Chondrocyte (in vitro differentiated cells): Measurements from ENCODE around the gene YTHDF1. TPM values are rescaled to one million over a fixed set of nuclear protein-coding genes. Genes with fewer than 3 reads are reported as not detected.
"Not testable (repeated sequence)": the region's sequence is repeated elsewhere in the genome, so short reads cannot be mapped to it uniquely, and the experiment has no call there.

ENCODE experiments used
- DNase-seq: peaks from one replicate; pipeline ENCODE4 v3.0.0; 2021; ENCODE audit warnings: mixed read lengths, low spot score
- H3K27ac Mint-ChIP-seq: one replicate; pipeline ENCODE4 v1.8.0; 2021; ENCODE audit warnings: mild to moderate bottlenecking, moderate library complexity, mixed read lengths; ENCODE audit not compliant: unreplicated experiment
- H3K27me3 Mint-ChIP-seq: 2 replicates; pipeline ENCODE4 v1.8.0; 2021; ENCODE audit warnings: low read depth, mixed read lengths
- H3K36me3 Mint-ChIP-seq: 2 replicates; pipeline ENCODE4 v1.8.0; 2021; ENCODE audit warnings: low read depth, mixed read lengths
- H3K4me1 Mint-ChIP-seq: 2 replicates; pipeline ENCODE4 v1.8.0; 2021; ENCODE audit warnings: low read depth, mild to moderate bottlenecking, mixed read lengths
- H3K4me3 Mint-ChIP-seq: one replicate; pipeline ENCODE4 v1.8.0; 2021; ENCODE audit warnings: mild to moderate bottlenecking, moderate library complexity, mixed read lengths; ENCODE audit not compliant: unreplicated experiment
- H3K9me3 Mint-ChIP-seq: 2 replicates; pipeline ENCODE4 v1.8.0; 2021; ENCODE audit warnings: low read depth, mixed read lengths
- total RNA-seq: library from RNA; stranded (reverse); gene quantifications from 3 replicates; pipeline ENCODE4 v1.2.1, GENCODE V29; 2021
- TF ChIP-seq, protein P1 (sequence below): fragments of 200-600 bp; sonication (generic); IDR thresholded peaks from 2 replicates; pipeline ENCODE4 v1.5.0; 2021; ENCODE audit warnings: antibody characterized with exemption, mild to moderate bottlenecking, moderate library complexity

YTHDF1 gene
- total RNA-seq, 1 donor from 2014 or later = 39.1 TPM

DNA sequence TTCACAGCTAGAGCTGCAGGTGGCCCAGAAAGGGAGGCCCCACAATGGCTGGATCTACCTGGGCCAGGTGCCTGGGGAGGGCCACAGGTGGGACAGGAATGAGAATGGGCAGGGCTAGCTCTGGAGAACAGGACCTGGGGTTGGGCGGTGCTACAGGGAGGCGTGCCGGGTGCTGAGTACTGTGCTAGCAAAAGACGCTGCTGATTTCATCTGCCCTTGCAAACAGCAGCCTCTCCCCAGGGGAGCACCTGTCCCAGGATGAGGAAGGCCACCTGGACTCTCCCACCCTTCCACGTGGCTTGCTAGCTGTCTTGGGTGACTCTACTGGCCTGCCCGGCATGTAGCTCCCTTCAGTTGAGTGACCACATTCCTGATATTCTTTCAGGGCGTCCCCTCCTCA lies 6.6 kb upstream of the YTHDF1 start:
- TF ChIP-seq, protein P1, sequence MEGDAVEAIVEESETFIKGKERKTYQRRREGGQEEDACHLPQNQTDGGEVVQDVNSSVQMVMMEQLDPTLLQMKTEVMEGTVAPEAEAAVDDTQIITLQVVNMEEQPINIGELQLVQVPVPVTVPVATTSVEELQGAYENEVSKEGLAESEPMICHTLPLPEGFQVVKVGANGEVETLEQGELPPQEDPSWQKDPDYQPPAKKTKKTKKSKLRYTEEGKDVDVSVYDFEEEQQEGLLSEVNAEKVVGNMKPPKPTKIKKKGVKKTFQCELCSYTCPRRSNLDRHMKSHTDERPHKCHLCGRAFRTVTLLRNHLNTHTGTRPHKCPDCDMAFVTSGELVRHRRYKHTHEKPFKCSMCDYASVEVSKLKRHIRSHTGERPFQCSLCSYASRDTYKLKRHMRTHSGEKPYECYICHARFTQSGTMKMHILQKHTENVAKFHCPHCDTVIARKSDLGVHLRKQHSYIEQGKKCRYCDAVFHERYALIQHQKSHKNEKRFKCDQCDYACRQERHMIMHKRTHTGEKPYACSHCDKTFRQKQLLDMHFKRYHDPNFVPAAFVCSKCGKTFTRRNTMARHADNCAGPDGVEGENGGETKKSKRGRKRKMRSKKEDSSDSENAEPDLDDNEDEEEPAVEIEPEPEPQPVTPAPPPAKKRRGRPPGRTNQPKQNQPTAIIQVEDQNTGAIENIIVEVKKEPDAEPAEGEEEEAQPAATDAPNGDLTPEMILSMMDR = no peak
- Mint-ChIP-seq H3K27ac (no peak overlapping the region), H3K4me3 (no peak overlapping the region), H3K36me3 (no peaks in the 10 kb centered on the region), H3K9me3 (no peaks in the 10 kb centered on the region), H3K4me1 (peaks cover 24% of the 10 kb centered on the region), H3K27me3 (peaks cover 10% of the 10 kb centered on the region)
- no peak for DNase-seq

GRCh38 chr20:63221400-63222053 lies 5.6 kb upstream of the YTHDF1 start:
- not testable (repeated sequence) for DNase-seq, H3K27ac Mint-ChIP-seq, H3K36me3 Mint-ChIP-seq, H3K9me3 Mint-ChIP-seq, H3K4me3 Mint-ChIP-seq
- Mint-ChIP-seq H3K27me3 (peaks cover 10% of the 10 kb centered on the region), H3K4me1 (peaks cover 29% of the 10 kb centered on the region)

DNA sequence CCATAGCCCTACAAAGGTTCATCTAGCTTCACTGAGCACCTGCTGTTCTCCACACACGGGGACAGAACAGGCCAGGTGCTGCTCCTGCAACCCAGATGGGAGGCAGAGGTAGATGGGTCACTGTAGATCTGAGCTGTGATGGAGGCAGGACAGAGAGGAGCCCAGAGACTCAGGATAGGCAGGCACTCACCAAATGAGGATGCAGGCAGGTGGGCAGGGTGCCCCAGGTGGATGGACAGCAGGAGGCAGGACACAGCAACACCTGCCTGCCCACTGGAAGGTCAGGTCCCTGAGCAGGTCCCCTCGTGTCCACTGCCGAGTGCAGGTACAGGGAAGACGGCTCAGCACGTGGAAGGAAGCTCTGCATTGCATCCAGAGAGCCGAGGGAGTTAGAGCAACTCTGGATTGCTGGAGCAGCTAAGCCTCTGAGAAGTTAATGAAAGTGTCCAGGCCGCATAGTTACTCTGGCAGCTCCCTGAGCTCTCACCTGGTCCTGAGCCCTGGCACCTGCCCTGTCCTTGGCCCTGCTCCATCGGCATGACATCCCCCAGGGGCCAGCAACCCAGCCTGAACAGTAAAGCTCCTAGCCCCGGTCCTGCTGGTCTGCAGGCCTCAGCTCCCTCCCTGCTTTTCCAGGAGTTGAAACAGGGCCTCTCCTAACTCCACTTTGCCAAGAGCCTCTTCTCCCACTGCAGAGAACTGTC lies 4.9 kb upstream of the YTHDF1 start:
- Mint-ChIP-seq H3K4me1 (peaks cover 30% of the 10 kb centered on the region), H3K36me3 (no peaks in the 10 kb centered on the region), H3K9me3 (no peaks in the 10 kb centered on the region), H3K27me3 (peaks cover 10% of the 10 kb centered on the region), H3K4me3 (no peak overlapping the region), H3K27ac (no peak overlapping the region)
- no peak for DNase-seq
- TF ChIP-seq, protein P1 = no peak

- H3K27ac Mint-ChIP-seq = no peak overlapping the region
- H3K27me3 Mint-ChIP-seq = peaks cover 10% of the 10 kb centered on the region
- DNase-seq = no peak
Observed at GRCh38 chr20:63219866-63220521, 4.1 kb upstream of the YTHDF1 start.

DNA sequence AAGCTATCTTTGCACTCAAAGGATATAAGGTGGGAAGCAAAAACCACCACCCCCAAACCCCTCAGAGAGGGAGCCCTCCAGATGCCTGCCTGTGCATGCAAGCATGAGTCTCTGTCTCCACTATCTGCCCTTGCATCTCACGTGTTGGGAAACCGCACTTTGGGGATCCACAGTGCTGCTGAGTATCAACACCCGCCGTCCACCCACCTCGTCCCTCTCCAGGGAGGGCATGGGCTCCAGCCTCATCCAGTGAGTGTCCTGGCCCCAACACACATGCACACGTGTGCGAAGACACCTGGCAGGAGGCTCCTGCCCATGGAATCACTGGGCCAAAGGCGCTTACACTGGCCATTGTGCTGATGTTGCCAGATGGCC lies 3.5 kb upstream of the YTHDF1 start:
- peaks cover 28% of the 10 kb centered on the region for H3K4me1 Mint-ChIP-seq
- TF ChIP-seq, protein P1 = no peak
- no peak for DNase-seq
- peaks cover 10% of the 10 kb centered on the region for H3K27me3 Mint-ChIP-seq
- no peaks in the 10 kb centered on the region for H3K9me3 Mint-ChIP-seq
- no peak overlapping the region for H3K4me3 Mint-ChIP-seq
- no peak overlapping the region for H3K27ac Mint-ChIP-seq
- H3K36me3 Mint-ChIP-seq = no peaks in the 10 kb centered on the region

More at GRCh38 chr20:63219866-63220521, 4.1 kb upstream of the YTHDF1 start:
- TF ChIP-seq, protein P1 = no peak
- Mint-ChIP-seq H3K4me1 (peaks cover 28% of the 10 kb centered on the region), H3K9me3 (no peaks in the 10 kb centered on the region), H3K4me3 (no peak overlapping the region), H3K36me3 (no peaks in the 10 kb centered on the region)
